Osteoblast (primary cell): ENCODE data around the gene GDF7. TPM values are rescaled to one million over a fixed set of nuclear protein-coding genes. Genes with fewer than 3 reads are reported as not detected.

Experiments used
- DNase-seq: peaks from one replicate; pipeline ENCODE4 v3.0.0; 2011; ENCODE audit warnings: low spot score, mixed read lengths; ENCODE audit not compliant: insufficient read length; ENCODE audit errors: missing footprints
- H2AFZ ChIP-seq: 2 replicates; pipeline ENCODE4 v1.6.0; 2011; ENCODE audit warnings: mild to moderate bottlenecking, low read length
- H3K27ac ChIP-seq: 2 replicates; pipeline ENCODE4 v1.5.1; 2011; ENCODE audit warnings: mild to moderate bottlenecking, low read depth, low read length, moderate library complexity
- H3K27me3 ChIP-seq: 2 replicates; pipeline ENCODE4 v1.6.0; 2012; ENCODE audit warnings: mild to moderate bottlenecking, control low read depth, inconsistent platforms, low read length, moderate library complexity; ENCODE audit not compliant: insufficient read depth
- H3K36me3 ChIP-seq: 2 replicates; pipeline ENCODE4 v1.5.1; 2011; ENCODE audit warnings: mild to moderate bottlenecking, low read length, control low read depth, moderate library complexity; ENCODE audit not compliant: insufficient read depth
- H3K4me1 ChIP-seq: 2 replicates; pipeline ENCODE4 v1.5.1; 2011; ENCODE audit warnings: mild to moderate bottlenecking, low read length, control low read depth, moderate library complexity; ENCODE audit not compliant: insufficient read depth
- H3K4me2 ChIP-seq: 2 replicates; pipeline ENCODE4 v1.6.0; 2011; ENCODE audit warnings: mild to moderate bottlenecking, low read length; ENCODE audit not compliant: insufficient read depth
- H3K4me3 ChIP-seq: fragments of 200-600 bp; sonication (generic); 3 replicates; pipeline ENCODE4 v1.5.1; 2012; ENCODE audit warnings: mild to moderate bottlenecking, low read length, inconsistent platforms; ENCODE audit not compliant: insufficient read depth
- H3K79me2 ChIP-seq: 2 replicates; pipeline ENCODE4 v1.6.0; 2012; ENCODE audit warnings: mild to moderate bottlenecking, low read length, control low read depth, inconsistent platforms; ENCODE audit not compliant: insufficient read depth
- H3K9me3 ChIP-seq: 2 replicates; pipeline ENCODE4 v1.5.1; 2011; ENCODE audit warnings: low read depth, low read length, control low read depth
- H4K20me1 ChIP-seq: 2 replicates; pipeline ENCODE4 v1.6.0; 2012; ENCODE audit warnings: mild to moderate bottlenecking, low read length, control low read depth; ENCODE audit not compliant: insufficient read depth
- total RNA-seq: library from RNA; depleted of rRNA; stranded (reverse); fragments of >200 nt; gene quantifications from 2 replicates; pipeline ENCODE4 v1.2.3, GENCODE V29; 2012
- TF ChIP-seq, protein P1 (sequence below): IDR thresholded peaks from 2 replicates; pipeline ENCODE4 v1.5.1; 2011; ENCODE audit warnings: mild to moderate bottlenecking, low read depth, low read length, moderate library complexity; ENCODE audit errors: extremely low read depth

The GDF7 gene
- total RNA-seq, 1 donor = not detected

DNA sequence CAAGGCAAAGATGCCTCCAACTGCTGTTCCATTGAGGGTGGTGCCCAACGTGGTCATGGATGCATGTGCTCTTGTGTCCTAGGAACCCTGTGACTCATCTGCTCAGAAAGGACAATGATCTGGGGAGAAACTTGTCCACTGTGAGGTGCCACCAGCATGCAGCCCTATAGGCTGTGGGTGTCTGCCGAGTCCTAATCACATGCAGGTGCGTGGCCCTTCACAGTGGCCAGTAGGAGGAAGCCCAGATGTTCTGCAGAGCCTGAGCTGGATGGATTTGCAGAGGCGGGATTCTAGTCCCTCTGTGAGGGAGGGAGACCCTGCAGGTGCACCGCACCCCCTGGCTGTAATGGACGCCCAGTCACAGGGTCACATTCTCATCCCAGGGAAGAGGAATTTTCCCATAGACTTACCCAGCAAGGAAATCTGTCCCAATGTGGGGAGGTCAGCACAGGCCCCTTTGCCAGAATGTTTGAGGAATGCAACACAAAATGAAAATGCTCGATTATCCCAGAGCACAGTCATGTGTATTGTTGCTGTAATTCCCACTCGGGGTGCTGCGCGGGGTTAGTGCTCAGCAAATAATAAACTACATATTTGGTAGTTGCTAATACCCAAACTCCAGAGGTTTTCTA, 13.9 kb downstream of the GDF7 start:
- H3K4me1 ChIP-seq = no peaks in the 10 kb centered on the region
- TF ChIP-seq, protein P1, sequence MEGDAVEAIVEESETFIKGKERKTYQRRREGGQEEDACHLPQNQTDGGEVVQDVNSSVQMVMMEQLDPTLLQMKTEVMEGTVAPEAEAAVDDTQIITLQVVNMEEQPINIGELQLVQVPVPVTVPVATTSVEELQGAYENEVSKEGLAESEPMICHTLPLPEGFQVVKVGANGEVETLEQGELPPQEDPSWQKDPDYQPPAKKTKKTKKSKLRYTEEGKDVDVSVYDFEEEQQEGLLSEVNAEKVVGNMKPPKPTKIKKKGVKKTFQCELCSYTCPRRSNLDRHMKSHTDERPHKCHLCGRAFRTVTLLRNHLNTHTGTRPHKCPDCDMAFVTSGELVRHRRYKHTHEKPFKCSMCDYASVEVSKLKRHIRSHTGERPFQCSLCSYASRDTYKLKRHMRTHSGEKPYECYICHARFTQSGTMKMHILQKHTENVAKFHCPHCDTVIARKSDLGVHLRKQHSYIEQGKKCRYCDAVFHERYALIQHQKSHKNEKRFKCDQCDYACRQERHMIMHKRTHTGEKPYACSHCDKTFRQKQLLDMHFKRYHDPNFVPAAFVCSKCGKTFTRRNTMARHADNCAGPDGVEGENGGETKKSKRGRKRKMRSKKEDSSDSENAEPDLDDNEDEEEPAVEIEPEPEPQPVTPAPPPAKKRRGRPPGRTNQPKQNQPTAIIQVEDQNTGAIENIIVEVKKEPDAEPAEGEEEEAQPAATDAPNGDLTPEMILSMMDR = no peak

DNA sequence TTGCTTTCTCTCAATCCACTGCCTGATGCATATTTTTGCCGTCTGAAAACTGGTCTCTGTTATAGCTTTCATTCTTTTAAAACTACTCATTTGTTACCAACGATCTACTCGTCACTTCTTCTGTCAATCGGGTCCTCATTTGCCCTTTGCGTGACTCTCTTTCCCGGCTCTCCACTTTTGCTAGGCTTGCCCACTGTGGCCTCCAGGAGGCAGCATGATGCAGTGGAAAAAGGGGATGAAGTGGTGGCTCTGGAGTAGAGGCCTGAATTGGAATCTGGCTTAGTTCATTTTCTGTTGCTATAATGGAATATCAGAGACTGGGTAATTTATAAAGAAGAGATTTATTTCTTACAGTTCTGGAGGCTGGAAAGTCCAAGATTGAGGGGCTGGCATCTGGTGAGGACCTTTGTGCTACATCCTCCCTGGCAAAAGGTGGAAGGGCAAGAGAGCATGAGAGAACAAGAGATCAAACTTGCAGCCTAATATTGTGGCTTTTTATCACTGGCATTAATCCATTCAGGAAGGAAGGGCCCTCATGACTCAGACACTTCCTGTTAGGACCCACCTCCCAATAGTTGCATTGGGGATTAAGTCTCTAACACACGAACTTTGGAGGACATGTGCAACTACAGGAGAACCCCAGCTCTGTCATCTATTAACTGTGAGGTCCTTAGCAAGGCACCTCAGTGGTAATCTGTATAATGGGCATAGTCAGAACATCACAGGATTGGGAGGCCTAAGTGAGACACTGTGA, 15.4 kb downstream of the GDF7 start:
- DNase-seq = no peak
- peaks cover 3% of the 10 kb centered on the region for H3K36me3 ChIP-seq
- no peaks in the 10 kb centered on the region for H4K20me1 ChIP-seq
- H3K79me2 ChIP-seq = no peaks in the 10 kb centered on the region
- TF ChIP-seq, protein P1 = peak; percentile 70
- no peak overlapping the region for H3K4me2 ChIP-seq
- H2AFZ ChIP-seq = no peak overlapping the region
- no peak overlapping the region for H3K4me3 ChIP-seq
- H3K27me3 ChIP-seq = no peaks in the 10 kb centered on the region
- no peaks in the 10 kb centered on the region for H3K4me1 ChIP-seq
- H3K27ac ChIP-seq = no peak overlapping the region
- H3K9me3 ChIP-seq = no peaks in the 10 kb centered on the region

More for the DNA sequence above, 13.9 kb downstream of the GDF7 start:
- Histone ChIP-seq H3K4me3 (no peak overlapping the region), H2AFZ (no peak overlapping the region), H3K27ac (no peak overlapping the region), H3K4me2 (no peak overlapping the region), H3K27me3 (no peaks in the 10 kb centered on the region), H3K79me2 (no peaks in the 10 kb centered on the region), H3K9me3 (no peaks in the 10 kb centered on the region), H3K36me3 (peaks cover 3% of the 10 kb centered on the region), H4K20me1 (no peaks in the 10 kb centered on the region)
- DNase-seq = no peak

DNA sequence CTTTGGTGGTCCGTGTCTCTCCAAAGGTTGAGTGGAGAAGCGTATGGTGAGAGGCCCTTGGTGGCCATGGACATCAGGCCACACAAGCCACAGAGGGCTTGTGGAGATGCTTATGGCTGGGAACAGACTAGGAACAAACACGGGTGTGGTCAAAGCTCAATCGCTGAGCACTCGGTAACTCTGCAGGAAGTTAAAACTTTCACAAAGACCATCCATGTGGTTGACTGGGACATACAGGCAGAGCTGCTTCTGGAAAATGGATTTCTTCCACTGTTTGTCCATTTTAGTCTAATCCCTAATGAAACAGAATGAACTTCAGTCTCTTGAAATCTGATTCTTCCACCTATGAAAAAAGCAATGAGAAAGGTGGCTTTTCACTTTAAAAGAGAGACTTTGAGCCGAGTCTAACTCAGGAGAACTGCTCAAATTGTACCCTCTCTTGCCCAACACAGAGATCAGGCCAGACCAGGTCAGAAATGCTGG, 17.7 kb downstream of the GDF7 start:
- TF ChIP-seq, protein P1 = no peak
- DNase-seq = no peak
- Histone ChIP-seq H4K20me1 (no peaks in the 10 kb centered on the region), H2AFZ (no peak overlapping the region), H3K4me3 (no peak overlapping the region), H3K79me2 (no peaks in the 10 kb centered on the region), H3K27me3 (no peaks in the 10 kb centered on the region), H3K27ac (no peak overlapping the region), H3K9me3 (no peaks in the 10 kb centered on the region), H3K4me1 (no peaks in the 10 kb centered on the region), H3K4me2 (no peak overlapping the region), H3K36me3 (peaks cover 3% of the 10 kb centered on the region)

DNA sequence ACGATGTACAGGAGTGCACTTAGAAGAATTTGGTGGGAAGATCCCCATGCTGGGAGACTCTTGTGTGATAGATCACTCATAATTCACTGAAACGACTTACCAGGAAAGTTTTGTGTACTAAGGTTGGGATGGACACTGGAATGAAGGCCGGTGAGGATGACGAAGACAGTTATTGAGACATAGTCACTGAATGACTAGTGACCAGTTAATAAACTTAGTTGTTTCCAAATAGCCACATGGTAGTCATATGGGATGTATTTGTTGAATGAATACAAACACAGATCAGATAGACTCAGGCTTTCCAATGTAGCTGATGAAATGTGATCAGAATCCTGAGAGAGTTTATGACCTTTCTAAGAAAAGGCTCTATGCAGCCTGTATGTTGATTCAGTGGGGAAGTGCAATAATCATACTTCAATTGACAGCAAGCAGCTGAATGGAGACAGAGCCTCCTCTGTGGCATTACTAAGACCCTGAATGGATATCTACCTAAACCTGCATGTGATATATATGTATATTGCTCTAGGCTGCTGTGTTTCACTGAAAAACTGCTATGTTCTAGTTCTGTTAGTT, 20.4 kb downstream of the GDF7 start:
- no peak overlapping the region for H2AFZ ChIP-seq
- H3K79me2 ChIP-seq = no peaks in the 10 kb centered on the region
- no peak for DNase-seq
- peaks cover 3% of the 10 kb centered on the region for H3K36me3 ChIP-seq
- no peak overlapping the region for H3K4me2 ChIP-seq
- H4K20me1 ChIP-seq = no peaks in the 10 kb centered on the region
- H3K4me1 ChIP-seq = no peaks in the 10 kb centered on the region
- H3K4me3 ChIP-seq = no peak overlapping the region
- TF ChIP-seq, protein P1 = no peak
- H3K27ac ChIP-seq = no peak overlapping the region
- no peaks in the 10 kb centered on the region for H3K9me3 ChIP-seq
- H3K27me3 ChIP-seq = no peaks in the 10 kb centered on the region
